ENCODE data around the gene MINK1. TPM values are rescaled to one million over a fixed set of nuclear protein-coding genes. Genes with fewer than 3 reads are reported as not detected.

Gene MINK1
- 28.7 and 56.6 TPM in 2 replicates for total RNA-seq (2014; rRNA removed; shearing (Covaris generic); ENCODE audit: low replicate concordance)

GRCh38 chr17:4833178-4833940, at the start of gene MINK1:
TSS of gene MINK1 (plus strand) at chr17:4833340. CDS start at chr17:4833584, 244 bp downstream.
- peak within 1 kb of the TSS; percentile 89 for H3K4me3 ChIP-seq (ENCODE audit: low read length)
- H3K4me1 ChIP-seq (ENCODE audit: low read length) = peaks cover 18% of the 10 kb centered on the region
- peak within 1 kb of the TSS; percentile 86 for H2AFZ ChIP-seq (ENCODE audit: low read length)
- no peaks in the 10 kb centered on the region for H3K36me3 ChIP-seq (ENCODE audit: insufficient read depth, low read length)
- H3K27me3 ChIP-seq (ENCODE audit: low read length) = no peaks in the 10 kb centered on the region
- H3K9me3 ChIP-seq (ENCODE audit: low read length) = no peaks in the 10 kb centered on the region
- peaks cover 9% of the 10 kb centered on the region; the same call in 1 of the 2 replicates for H4K20me1 ChIP-seq (ENCODE audit: insufficient read depth, low read depth, low read length)
- peak within 1 kb of the TSS; percentile 82 for H3K4me2 ChIP-seq (ENCODE audit: low read depth, low read length, poor library complexity, severe bottlenecking)
- DNase-seq = peak; percentile 97
- peaks cover 51% of the 10 kb centered on the region for H3K79me2 ChIP-seq (ENCODE audit: low read length)
- H3K9me2 ChIP-seq (replicated peaks; ENCODE audit: insufficient read depth, low read length) = no peaks in the 10 kb centered on the region
- H3K9ac ChIP-seq (ENCODE audit: low read length) = peak within 1 kb of the TSS; percentile 88
- H3K27ac ChIP-seq (ENCODE audit: low read length) = peak within 1 kb of the TSS; percentile 56

GRCh38 chr17:4785311-4786105, 47.6 kb upstream of the MINK1 start:
- no peak overlapping the region for H3K4me3 ChIP-seq (ENCODE audit: low read length)
- H3K36me3 ChIP-seq (ENCODE audit: insufficient read depth, low read length) = no peaks in the 10 kb centered on the region
- no peaks in the 10 kb centered on the region for H3K9me2 ChIP-seq (replicated peaks; ENCODE audit: insufficient read depth, low read length)
- H2AFZ ChIP-seq (ENCODE audit: low read length) = no peak overlapping the region
- no peak for DNase-seq
- no peak overlapping the region for H3K27ac ChIP-seq (ENCODE audit: low read length)
- no peaks in the 10 kb centered on the region for H3K9me3 ChIP-seq (ENCODE audit: low read length)
- H3K4me1 ChIP-seq (ENCODE audit: low read length) = peaks cover 14% of the 10 kb centered on the region
- no peaks in the 10 kb centered on the region for H3K27me3 ChIP-seq (ENCODE audit: low read length)
- H3K79me2 ChIP-seq (ENCODE audit: low read length) = no peaks in the 10 kb centered on the region
- H3K9ac ChIP-seq (ENCODE audit: low read length) = no peak overlapping the region
- H4K20me1 ChIP-seq (ENCODE audit: insufficient read depth, low read depth, low read length) = no peaks in the 10 kb centered on the region
- H3K4me2 ChIP-seq (ENCODE audit: low read depth, low read length, poor library complexity, severe bottlenecking) = no peak overlapping the region

GRCh38 chr17:4786106-4786511, 47.0 kb upstream of the MINK1 start, which contains the start of gene VMO1:
TSS of gene VMO1 (minus strand) at chr17:4786364. CDS start at chr17:4786352, 12 bp downstream.
- Histone ChIP-seq H3K4me3 (ENCODE audit: low read length) (no peak within 1 kb of the TSS), H3K4me2 (ENCODE audit: low read depth, low read length, poor library complexity, severe bottlenecking) (no peak within 1 kb of the TSS), H2AFZ (ENCODE audit: low read length) (no peak within 1 kb of the TSS), H3K79me2 (ENCODE audit: low read length) (no peaks in the 10 kb centered on the region), H3K9me2 (replicated peaks; ENCODE audit: insufficient read depth, low read length) (no peaks in the 10 kb centered on the region), H3K27ac (ENCODE audit: low read length) (no peak within 1 kb of the TSS), H3K27me3 (ENCODE audit: low read length) (no peaks in the 10 kb centered on the region), H3K9ac (ENCODE audit: low read length) (no peak within 1 kb of the TSS), H3K4me1 (ENCODE audit: low read length) (peaks cover 18% of the 10 kb centered on the region), H3K9me3 (ENCODE audit: low read length) (no peaks in the 10 kb centered on the region), H3K36me3 (ENCODE audit: insufficient read depth, low read length) (no peaks in the 10 kb centered on the region), H4K20me1 (ENCODE audit: insufficient read depth, low read depth, low read length) (no peaks in the 10 kb centered on the region)
- no peak for DNase-seq

GRCh38 chr17:4786516-4786915, 46.6 kb upstream of the MINK1 start:
- no peak overlapping the region for H2AFZ ChIP-seq (ENCODE audit: low read length)
- H3K4me1 ChIP-seq (ENCODE audit: low read length) = peaks cover 18% of the 10 kb centered on the region
- no peaks in the 10 kb centered on the region for H3K9me3 ChIP-seq (ENCODE audit: low read length)
- no peak for DNase-seq
- H3K9ac ChIP-seq (ENCODE audit: low read length) = no peak overlapping the region
- no peak overlapping the region for H3K4me2 ChIP-seq (ENCODE audit: low read depth, low read length, poor library complexity, severe bottlenecking)
- no peak overlapping the region for H3K4me3 ChIP-seq (ENCODE audit: low read length)
- H4K20me1 ChIP-seq (ENCODE audit: insufficient read depth, low read depth, low read length) = no peaks in the 10 kb centered on the region
- no peaks in the 10 kb centered on the region for H3K36me3 ChIP-seq (ENCODE audit: insufficient read depth, low read length)
- H3K79me2 ChIP-seq (ENCODE audit: low read length) = no peaks in the 10 kb centered on the region
- H3K27me3 ChIP-seq (ENCODE audit: low read length) = no peaks in the 10 kb centered on the region
- H3K27ac ChIP-seq (ENCODE audit: low read length) = no peak overlapping the region
- no peaks in the 10 kb centered on the region for H3K9me2 ChIP-seq (replicated peaks; ENCODE audit: insufficient read depth, low read length)

GRCh38 chr17:4788159-4788806, 44.9 kb upstream of the MINK1 start:
- no peak overlapping the region for H3K4me2 ChIP-seq (ENCODE audit: low read depth, low read length, poor library complexity, severe bottlenecking)

GRCh38 chr17:4788807-4789700, 44.1 kb upstream of the MINK1 start, which contains the start of gene GLTPD2:
TSS of gene GLTPD2 (plus strand) at chr17:4788964. CDS start at chr17:4789012, 48 bp downstream.
- H3K4me2 ChIP-seq (ENCODE audit: low read depth, low read length, poor library complexity, severe bottlenecking) = peak within 1 kb of the TSS; percentile 96
- H3K36me3 ChIP-seq (ENCODE audit: insufficient read depth, low read length) = no peaks in the 10 kb centered on the region
- H4K20me1 ChIP-seq (ENCODE audit: insufficient read depth, low read depth, low read length) = no peaks in the 10 kb centered on the region
- peaks cover 18% of the 10 kb centered on the region for H3K4me1 ChIP-seq (ENCODE audit: low read length)
- H3K27ac ChIP-seq (ENCODE audit: low read length) = no peak within 1 kb of the TSS
- H3K9me2 ChIP-seq (replicated peaks; ENCODE audit: insufficient read depth, low read length) = no peaks in the 10 kb centered on the region
- no peak for DNase-seq
- no peaks in the 10 kb centered on the region for H3K9me3 ChIP-seq (ENCODE audit: low read length)
- H3K9ac ChIP-seq (ENCODE audit: low read length) = peak within 1 kb of the TSS; percentile 78
- H2AFZ ChIP-seq (ENCODE audit: low read length) = peak within 1 kb of the TSS; percentile 96
- H3K4me3 ChIP-seq (ENCODE audit: low read length) = peak within 1 kb of the TSS; percentile 74
- no peaks in the 10 kb centered on the region for H3K27me3 ChIP-seq (ENCODE audit: low read length)
- no peaks in the 10 kb centered on the region for H3K79me2 ChIP-seq (ENCODE audit: low read length)

More at GRCh38 chr17:4788159-4788806, 44.9 kb upstream of the MINK1 start:
- H2AFZ ChIP-seq (ENCODE audit: low read length) = no peak overlapping the region
- no peak overlapping the region for H3K4me3 ChIP-seq (ENCODE audit: low read length)
- no peaks in the 10 kb centered on the region for H3K79me2 ChIP-seq (ENCODE audit: low read length)
- H3K27ac ChIP-seq (ENCODE audit: low read length) = no peak overlapping the region
- H3K36me3 ChIP-seq (ENCODE audit: insufficient read depth, low read length) = no peaks in the 10 kb centered on the region
- H3K27me3 ChIP-seq (ENCODE audit: low read length) = no peaks in the 10 kb centered on the region
- H3K9me3 ChIP-seq (ENCODE audit: low read length) = no peaks in the 10 kb centered on the region
- no peak for DNase-seq
- no peak overlapping the region for H3K9ac ChIP-seq (ENCODE audit: low read length)
- no peaks in the 10 kb centered on the region for H3K9me2 ChIP-seq (replicated peaks; ENCODE audit: insufficient read depth, low read length)
- no peaks in the 10 kb centered on the region for H4K20me1 ChIP-seq (ENCODE audit: insufficient read depth, low read depth, low read length)
- peaks cover 18% of the 10 kb centered on the region for H3K4me1 ChIP-seq (ENCODE audit: low read length)

GRCh38 chr17:4789701-4789950, 43.5 kb upstream of the MINK1 start:
- H2AFZ ChIP-seq (ENCODE audit: low read length) = peak overlapping the region; percentile 96
- peak overlapping the region; percentile 74 for H3K4me3 ChIP-seq (ENCODE audit: low read length)
- peak overlapping the region; percentile 96 for H3K4me2 ChIP-seq (ENCODE audit: low read depth, low read length, poor library complexity, severe bottlenecking)
- no peak overlapping the region for H3K27ac ChIP-seq (ENCODE audit: low read length)
- no peaks in the 10 kb centered on the region for H3K27me3 ChIP-seq (ENCODE audit: low read length)
- H3K9me2 ChIP-seq (replicated peaks; ENCODE audit: insufficient read depth, low read length) = no peaks in the 10 kb centered on the region
- H3K36me3 ChIP-seq (ENCODE audit: insufficient read depth, low read length) = no peaks in the 10 kb centered on the region
- no peaks in the 10 kb centered on the region for H3K9me3 ChIP-seq (ENCODE audit: low read length)
- H4K20me1 ChIP-seq (ENCODE audit: insufficient read depth, low read depth, low read length) = no peaks in the 10 kb centered on the region
- H3K4me1 ChIP-seq (ENCODE audit: low read length) = peaks cover 18% of the 10 kb centered on the region
- H3K9ac ChIP-seq (ENCODE audit: low read length) = peak overlapping the region; percentile 78
- H3K79me2 ChIP-seq (ENCODE audit: low read length) = no peaks in the 10 kb centered on the region
- no peak for DNase-seq

Measured in Karpas-422 (cell line).